OCI-LY1 (cell line): ENCODE measurements around the gene KCNE1.
"Not testable (repeated sequence)": the region's sequence is repeated elsewhere in the genome, so short reads cannot be mapped to it uniquely, and the experiment has no call there.

Experiments used
- H2AFZ ChIP-seq: fragments of 200-600 bp; sonication (generic), shearing (Covaris generic); 2 replicates; pipeline ENCODE4 v1.6.0; 2014; ENCODE audit warnings: antibody characterized with exemption, mild to moderate bottlenecking, low read length
- H3F3A ChIP-seq: fragments of 200-600 bp; sonication (generic), shearing (Covaris generic); 2 replicates; pipeline ENCODE4 v1.6.0; 2014; ENCODE audit warnings: mild to moderate bottlenecking, antibody characterized with exemption, low read length, moderate library complexity; ENCODE audit not compliant: insufficient read depth
- H3K27ac ChIP-seq: fragments of 200-600 bp; sonication (generic); 2 replicates; pipeline ENCODE4 v1.5.1; 2014; ENCODE audit warnings: low read length, mixed run types, mild to moderate bottlenecking, low read depth; ENCODE audit not compliant: poor library complexity, severe bottlenecking
- H3K27me3 ChIP-seq: fragments of 200-600 bp; sonication (generic); 2 replicates; pipeline ENCODE4 v1.6.0; 2014; ENCODE audit warnings: antibody characterized with exemption, mild to moderate bottlenecking, low read length, moderate library complexity; ENCODE audit not compliant: insufficient read depth
- H3K36me3 ChIP-seq: fragments of 200-600 bp; sonication (generic); 2 replicates; pipeline ENCODE4 v1.6.1; 2014; ENCODE audit warnings: mild to moderate bottlenecking, antibody characterized with exemption, low read length, moderate library complexity, mixed read lengths; ENCODE audit not compliant: insufficient read depth
- H3K4me1 ChIP-seq: fragments of 200-600 bp; sonication (generic); 2 replicates; pipeline ENCODE4 v1.5.1; 2014; ENCODE audit warnings: mild to moderate bottlenecking, low read length, moderate library complexity; ENCODE audit not compliant: insufficient read depth, severe bottlenecking
- H3K4me2 ChIP-seq: fragments of 200-600 bp; sonication (generic), shearing (Covaris generic); 2 replicates; pipeline ENCODE4 v1.6.1; 2014; ENCODE audit warnings: low read length
- H3K4me3 ChIP-seq: fragments of 200-600 bp; sonication (generic); 2 replicates; pipeline ENCODE4 v1.5.1; 2014; ENCODE audit warnings: low read length, low read depth, mild to moderate bottlenecking, mixed read lengths; ENCODE audit not compliant: poor library complexity, severe bottlenecking
- H3K79me2 ChIP-seq: fragments of 200-600 bp; shearing (Covaris generic); 2 replicates; pipeline ENCODE4 v1.6.1; 2016; ENCODE audit warnings: mixed run types, low read length, mixed read lengths; ENCODE audit not compliant: insufficient read depth
- H3K9ac ChIP-seq: fragments of 200-600 bp; sonication (generic), shearing (Covaris generic); 2 replicates; pipeline ENCODE4 v1.6.1; 2014; ENCODE audit warnings: mild to moderate bottlenecking, low read length, mixed read lengths
- H3K9me2 ChIP-seq: fragments of 200-600 bp; sonication (generic), shearing (Covaris generic); 2 replicates; pipeline ENCODE4 v1.6.1; 2014; ENCODE audit warnings: low read depth, mild to moderate bottlenecking, low read length, mixed read lengths
- H3K9me3 ChIP-seq: fragments of 200-600 bp; shearing (Covaris generic); 2 replicates; pipeline ENCODE4 v1.6.1; 2014; ENCODE audit warnings: low read length, mixed read lengths
- H4K20me1 ChIP-seq: fragments of 200-600 bp; sonication (generic), shearing (Covaris generic); 2 replicates; pipeline ENCODE4 v1.6.0; 2016; ENCODE audit warnings: mild to moderate bottlenecking, low read length; ENCODE audit not compliant: insufficient read depth

KCNE1 gene

GRCh38 chr21:34455628-34456027, 56.4 kb downstream of the KCNE1 start:
- not testable (repeated sequence) for H3K27ac ChIP-seq, H4K20me1 ChIP-seq, H3K9me2 ChIP-seq, H3K79me2 ChIP-seq, H3K27me3 ChIP-seq, H3K4me3 ChIP-seq, H3K4me1 ChIP-seq, H3K9ac ChIP-seq, H3F3A ChIP-seq, H2AFZ ChIP-seq, H3K9me3 ChIP-seq, H3K4me2 ChIP-seq, H3K36me3 ChIP-seq

- not testable (repeated sequence) for H3K4me1 ChIP-seq, H2AFZ ChIP-seq, H3K27me3 ChIP-seq, H3K27ac ChIP-seq, H3K36me3 ChIP-seq, H3F3A ChIP-seq, H3K9me3 ChIP-seq, H4K20me1 ChIP-seq, H3K4me3 ChIP-seq, H3K9ac ChIP-seq, H3K4me2 ChIP-seq, H3K79me2 ChIP-seq, H3K9me2 ChIP-seq
These were observed 65.0 kb downstream of the KCNE1 start for GRCh38 chr21:34447018-34447417.

- not testable (repeated sequence) for H3F3A ChIP-seq, H3K9me2 ChIP-seq, H3K4me2 ChIP-seq, H3K9ac ChIP-seq, H4K20me1 ChIP-seq, H3K4me3 ChIP-seq, H3K79me2 ChIP-seq, H3K9me3 ChIP-seq, H3K27me3 ChIP-seq, H3K36me3 ChIP-seq, H3K27ac ChIP-seq, H3K4me1 ChIP-seq, H2AFZ ChIP-seq
These were observed 68.5 kb downstream of the KCNE1 start for GRCh38 chr21:34443486-34443885.

- not testable (repeated sequence) for H3K9me2 ChIP-seq, H3K4me3 ChIP-seq, H3F3A ChIP-seq, H3K27ac ChIP-seq, H3K4me2 ChIP-seq, H2AFZ ChIP-seq, H3K79me2 ChIP-seq, H3K27me3 ChIP-seq, H3K4me1 ChIP-seq, H3K9ac ChIP-seq, H4K20me1 ChIP-seq, H3K9me3 ChIP-seq, H3K36me3 ChIP-seq
These were observed 82.3 kb downstream of the KCNE1 start for GRCh38 chr21:34429710-34430109.

- H3K36me3 ChIP-seq, result not testable (repeated sequence)
These were observed 83.6 kb downstream of the KCNE1 start for GRCh38 chr21:34428441-34428840.

GRCh38 chr21:34427339-34427738, 84.7 kb downstream of the KCNE1 start:
- H3K4me2 ChIP-seq, H3K27ac ChIP-seq, H2AFZ ChIP-seq, H3K27me3 ChIP-seq, H4K20me1 ChIP-seq, H3K4me1 ChIP-seq, H3K9me2 ChIP-seq, H3K36me3 ChIP-seq, H3F3A ChIP-seq, H3K9me3 ChIP-seq, H3K79me2 ChIP-seq, H3K9ac ChIP-seq, H3K4me3 ChIP-seq: not testable (repeated sequence)

More at GRCh38 chr21:34428441-34428840, 83.6 kb downstream of the KCNE1 start:
- H3K27me3 ChIP-seq, H3K9me2 ChIP-seq, H2AFZ ChIP-seq, H3K27ac ChIP-seq, H3F3A ChIP-seq, H3K4me1 ChIP-seq, H4K20me1 ChIP-seq, H3K9me3 ChIP-seq, H3K4me2 ChIP-seq, H3K4me3 ChIP-seq, H3K79me2 ChIP-seq, H3K9ac ChIP-seq: not testable (repeated sequence)

GRCh38 chr21:34423805-34424204, 88.2 kb downstream of the KCNE1 start, which contains the start of gene SMIM34:
SMIM34 (minus strand) TSS chr21:34423951; CDS start chr21:34423839, 112 bp downstream.
- H3K4me2 ChIP-seq, H3K36me3 ChIP-seq, H3K9ac ChIP-seq, H3K9me3 ChIP-seq, H3K4me1 ChIP-seq, H3K4me3 ChIP-seq, H3K27me3 ChIP-seq, H3K9me2 ChIP-seq, H4K20me1 ChIP-seq, H3K27ac ChIP-seq, H2AFZ ChIP-seq, H3F3A ChIP-seq, H3K79me2 ChIP-seq: not testable (repeated sequence)

- H4K20me1 ChIP-seq, H3K4me3 ChIP-seq, H3K9ac ChIP-seq, H2AFZ ChIP-seq, H3K36me3 ChIP-seq, H3K9me2 ChIP-seq, H3K27me3 ChIP-seq, H3K4me2 ChIP-seq, H3K79me2 ChIP-seq, H3K27ac ChIP-seq, H3K4me1 ChIP-seq, H3K9me3 ChIP-seq, H3F3A ChIP-seq: not testable (repeated sequence)
These were observed 94.4 kb downstream of the KCNE1 start for GRCh38 chr21:34417448-34418077.
